H7 (cell line): Measurements from ENCODE around the gene AMFR. TPM values are rescaled to one million over a fixed set of nuclear protein-coding genes. Genes with fewer than 3 reads are reported as not detected.

Source experiments
- DNase-seq: peaks from one replicate; pipeline ENCODE4 v3.0.0; 2012
- H3K27me3 ChIP-seq: 2 replicates; pipeline ENCODE4 v1.6.0; 2011; ENCODE audit warnings: mild to moderate bottlenecking, low read length; ENCODE audit not compliant: control insufficient read depth, insufficient read depth
- H3K36me3 ChIP-seq: replicated peaks from 2 replicates; pipeline ENCODE4 v1.5.1; 2011; ENCODE audit warnings: low read length; ENCODE audit not compliant: control insufficient read depth, insufficient read depth
- H3K4me3 ChIP-seq: 2 replicates; pipeline ENCODE4 v1.5.1; 2011; ENCODE audit warnings: low read depth, mild to moderate bottlenecking, control low read depth, low read length, moderate library complexity; ENCODE audit not compliant: insufficient read depth
- total RNA-seq: library from RNA; depleted of rRNA; stranded (reverse); fragments of >200 nt; shearing (Covaris generic); gene quantifications from 2 replicates; pipeline ENCODE4 v1.2.3, GENCODE V29; 2014

Gene AMFR
- total RNA-seq, 1 experiment from 2014 or later, result 91.1 TPM

DNA sequence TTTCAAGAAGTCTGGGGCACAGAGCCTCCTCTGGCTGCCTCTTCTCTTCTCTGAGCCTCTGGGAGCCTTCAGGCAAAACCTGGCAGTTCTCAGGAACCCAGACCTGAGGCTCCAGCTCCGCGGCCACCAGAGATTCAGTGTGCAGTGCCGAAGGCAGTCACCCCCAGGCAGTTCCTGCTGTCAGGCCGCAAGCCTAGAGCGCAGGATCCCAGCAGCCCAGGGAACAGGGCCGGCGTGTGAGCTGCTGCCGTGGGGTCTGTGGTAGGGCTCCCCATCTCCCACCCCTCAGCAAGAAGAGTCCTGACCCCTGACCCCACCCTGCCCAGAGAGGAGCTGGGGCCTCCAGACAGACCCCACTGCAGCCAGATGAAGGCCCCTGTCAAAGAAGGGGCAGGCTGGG is 78.2 kb downstream of the AMFR start:
- H3K27me3 ChIP-seq, result no peaks in the 10 kb centered on the region
- no peaks in the 10 kb centered on the region for H3K36me3 ChIP-seq
- DNase-seq, result no peak
- H3K4me3 ChIP-seq, result no peak overlapping the region

DNA sequence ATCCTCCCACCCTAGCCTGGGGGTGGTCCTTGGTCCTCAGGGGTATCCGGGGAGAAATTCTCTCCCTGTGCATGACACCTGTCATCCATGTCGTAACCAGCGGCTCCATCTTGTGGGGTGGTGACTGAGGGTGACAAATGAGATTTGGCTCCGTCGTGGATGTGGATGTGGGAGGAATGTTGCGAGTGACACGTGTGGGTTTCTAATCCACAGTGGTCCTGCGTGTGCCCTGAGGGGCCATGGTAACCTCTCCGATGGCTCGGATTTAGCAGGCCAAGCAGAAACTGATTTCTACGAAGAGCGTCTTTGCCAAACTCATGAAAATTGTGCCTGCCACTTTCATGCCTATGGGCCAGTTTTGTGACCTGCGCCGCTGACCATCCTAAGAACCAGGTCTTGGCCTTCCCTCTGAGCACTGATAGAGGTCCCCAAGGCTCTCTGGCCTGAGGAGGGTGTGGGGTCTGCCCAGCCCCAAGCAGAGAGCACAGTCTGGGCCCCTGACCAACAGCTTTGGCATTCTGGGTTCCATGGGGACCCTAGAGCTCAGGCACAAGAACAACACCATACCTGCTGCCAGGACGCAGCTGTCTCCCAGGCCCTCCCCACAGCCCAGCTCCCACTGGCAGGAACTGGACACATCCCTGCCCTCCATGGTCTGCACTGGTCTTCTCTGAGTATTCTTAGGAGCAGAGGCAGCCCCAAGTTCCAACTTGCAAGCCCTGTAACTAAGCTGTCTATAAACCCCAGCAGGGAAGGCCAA is 79.0 kb downstream of the AMFR start:
- Histone ChIP-seq H3K36me3 (no peaks in the 10 kb centered on the region), H3K4me3 (no peak overlapping the region), H3K27me3 (no peaks in the 10 kb centered on the region)
- DNase-seq, result no peak

DNA sequence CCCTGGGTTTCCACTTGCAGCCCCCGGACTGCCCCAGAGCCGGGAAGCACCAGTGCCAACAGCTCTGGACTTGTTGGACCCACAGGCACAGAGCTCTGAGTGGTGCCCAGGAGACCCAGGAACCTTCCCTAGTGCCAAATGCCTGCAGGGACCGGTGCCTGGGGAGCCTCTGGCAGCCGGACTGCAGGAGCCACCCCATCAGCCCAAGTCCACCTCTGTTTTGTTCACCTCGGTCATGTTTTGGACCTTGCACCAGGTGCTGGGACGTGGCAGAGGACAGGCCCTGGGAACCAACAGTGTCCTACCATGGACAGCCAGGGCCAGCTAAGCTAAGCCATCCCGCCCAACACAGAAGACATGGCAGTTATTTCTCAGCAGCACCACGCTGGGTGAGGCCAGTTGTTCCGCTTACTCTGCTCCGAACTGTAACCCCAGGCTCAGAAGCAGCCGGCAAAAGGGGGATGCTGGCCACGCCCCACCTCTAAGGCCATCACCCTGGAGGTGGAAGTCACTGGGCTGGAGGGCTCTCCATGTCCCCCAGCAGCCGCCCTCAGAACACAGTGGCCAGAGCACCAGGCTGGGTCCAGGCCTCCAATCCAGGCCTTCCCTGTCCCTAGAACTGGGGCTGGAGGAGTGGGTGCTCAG is 79.8 kb downstream of the AMFR start:
- no peaks in the 10 kb centered on the region for H3K36me3 ChIP-seq
- DNase-seq, result no peak
- no peak overlapping the region for H3K4me3 ChIP-seq
- no peaks in the 10 kb centered on the region for H3K27me3 ChIP-seq

DNA sequence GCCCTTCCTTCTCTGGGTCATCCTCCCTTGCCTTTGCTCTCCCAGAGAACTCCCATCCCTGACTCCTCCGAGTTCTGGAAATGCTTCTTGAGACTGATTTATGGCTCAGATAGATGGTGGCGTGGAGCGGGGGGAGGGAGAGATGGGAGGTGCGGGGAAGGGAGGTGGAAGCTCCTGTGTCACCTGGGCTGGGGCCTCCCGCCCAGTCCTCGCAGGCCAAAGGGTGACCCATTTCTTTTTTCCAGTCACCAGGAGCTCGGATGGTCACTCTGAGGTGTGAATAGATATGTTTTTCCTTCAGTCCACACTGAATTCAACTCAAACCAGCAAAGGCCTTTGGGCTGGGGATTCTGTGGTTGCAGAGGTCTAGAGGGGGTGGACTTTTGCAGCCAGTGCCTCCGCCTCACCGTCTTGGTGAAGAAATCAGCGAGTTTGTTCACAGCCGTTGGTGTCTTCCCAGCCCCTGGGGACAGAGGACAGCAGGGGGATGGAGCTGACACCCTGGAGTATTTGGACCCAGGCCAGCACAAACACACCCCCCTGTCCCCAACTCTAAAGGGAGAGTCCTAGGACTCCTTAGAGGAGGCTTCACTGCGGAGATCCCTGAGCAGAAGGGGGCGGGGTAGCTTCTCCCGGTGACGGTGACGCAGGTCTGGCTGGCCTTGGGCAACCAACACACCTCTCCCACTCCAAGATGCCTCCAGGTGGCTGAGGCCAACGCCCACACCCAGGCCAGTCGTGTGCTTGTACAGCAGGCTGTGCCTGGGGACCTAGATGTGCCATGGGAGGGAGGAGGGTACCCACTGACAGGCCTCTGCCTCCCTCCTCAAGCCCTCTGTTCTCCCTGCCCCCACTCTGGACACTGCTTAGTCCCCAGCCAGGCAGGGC is 80.6 kb downstream of the AMFR start:
- no peaks in the 10 kb centered on the region for H3K36me3 ChIP-seq

DNA sequence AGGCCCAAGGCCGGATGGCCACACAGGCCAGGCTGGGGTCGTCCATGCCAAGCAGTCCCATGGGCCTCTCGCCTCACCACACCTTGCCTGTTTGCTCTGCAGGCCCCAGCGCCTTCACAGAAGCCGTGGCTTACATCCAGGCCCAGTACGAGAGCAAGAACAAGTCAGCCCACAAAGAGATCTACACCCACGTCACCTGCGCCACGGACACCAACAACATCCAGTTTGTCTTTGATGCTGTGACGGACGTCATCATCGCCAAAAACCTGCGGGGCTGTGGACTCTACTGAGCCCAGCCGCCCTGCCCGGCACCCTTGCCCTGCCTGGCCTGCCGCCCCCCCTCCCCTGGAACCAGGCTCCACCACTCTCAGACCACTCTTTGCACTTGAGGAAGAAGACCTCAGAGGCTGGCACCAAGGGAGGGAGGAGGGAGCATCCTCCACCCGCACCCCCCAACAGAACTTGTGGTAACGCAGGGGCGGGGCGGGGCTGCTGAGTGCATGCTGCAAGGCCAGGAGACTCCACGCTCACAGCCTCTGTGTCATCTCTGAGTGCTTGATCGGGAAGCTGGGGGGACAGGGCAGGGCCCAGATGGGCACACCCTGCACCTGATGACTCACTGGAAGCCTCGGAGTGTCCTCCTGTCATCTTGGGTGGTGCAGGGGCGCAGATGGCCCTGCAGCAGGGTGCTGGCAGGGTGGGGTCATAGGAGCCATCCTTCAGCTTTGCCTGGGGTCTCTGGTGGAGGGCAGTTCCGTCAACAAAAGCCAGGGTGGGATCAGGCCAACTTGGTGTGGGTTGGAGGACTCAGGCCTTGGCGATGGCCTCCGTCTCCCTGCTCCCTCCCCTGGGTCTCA is 81.5 kb downstream of the AMFR start:
- no peaks in the 10 kb centered on the region for H3K36me3 ChIP-seq

More for the DNA sequence above, 80.6 kb downstream of the AMFR start:
- H3K27me3 ChIP-seq, result no peaks in the 10 kb centered on the region
- H3K4me3 ChIP-seq, result no peak overlapping the region
- DNase-seq, result no peak

DNA sequence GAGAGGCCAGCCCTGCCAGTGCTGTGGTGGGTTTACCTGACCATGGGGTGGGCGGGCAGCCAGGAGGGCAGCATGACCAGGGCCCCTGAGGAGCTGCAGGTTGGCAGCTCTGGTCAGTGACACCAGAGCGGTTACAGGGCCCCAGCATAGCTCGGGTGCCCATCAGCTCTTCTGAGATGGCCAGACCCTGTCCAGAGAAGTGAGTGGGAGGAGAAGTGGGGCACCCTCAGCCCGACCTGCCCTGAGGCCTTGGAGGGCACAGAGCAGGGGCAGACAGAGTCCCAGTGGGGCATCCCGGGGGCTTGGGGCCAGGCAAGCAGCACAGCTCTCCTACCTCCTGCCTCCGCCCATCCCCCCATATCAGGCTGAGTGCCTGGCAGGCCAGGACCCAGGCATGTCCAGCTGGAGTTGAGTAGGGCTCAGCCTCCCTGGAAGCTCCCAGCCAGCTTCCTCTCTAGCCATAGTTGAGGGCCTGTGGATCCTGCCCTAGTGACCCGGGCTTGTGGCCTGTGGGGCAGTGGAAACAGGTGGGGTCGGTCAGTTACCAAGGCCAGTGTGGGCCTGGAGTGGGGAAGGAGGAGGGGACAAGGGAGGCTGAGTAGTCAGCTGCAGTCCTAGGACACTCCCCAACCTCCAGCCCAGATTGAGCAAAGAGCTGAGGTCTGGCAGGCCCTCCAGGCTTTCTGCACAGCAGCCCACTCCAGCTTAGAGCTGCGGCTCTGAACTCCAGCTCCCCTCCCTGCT is 83.5 kb downstream of the AMFR start:
- Histone ChIP-seq H3K4me3 (no peak overlapping the region), H3K27me3 (no peaks in the 10 kb centered on the region), H3K36me3 (no peaks in the 10 kb centered on the region)
- no peak for DNase-seq

More for the DNA sequence above, 81.5 kb downstream of the AMFR start:
- no peaks in the 10 kb centered on the region for H3K27me3 ChIP-seq
- no peak overlapping the region for H3K4me3 ChIP-seq
- no peak for DNase-seq

DNA sequence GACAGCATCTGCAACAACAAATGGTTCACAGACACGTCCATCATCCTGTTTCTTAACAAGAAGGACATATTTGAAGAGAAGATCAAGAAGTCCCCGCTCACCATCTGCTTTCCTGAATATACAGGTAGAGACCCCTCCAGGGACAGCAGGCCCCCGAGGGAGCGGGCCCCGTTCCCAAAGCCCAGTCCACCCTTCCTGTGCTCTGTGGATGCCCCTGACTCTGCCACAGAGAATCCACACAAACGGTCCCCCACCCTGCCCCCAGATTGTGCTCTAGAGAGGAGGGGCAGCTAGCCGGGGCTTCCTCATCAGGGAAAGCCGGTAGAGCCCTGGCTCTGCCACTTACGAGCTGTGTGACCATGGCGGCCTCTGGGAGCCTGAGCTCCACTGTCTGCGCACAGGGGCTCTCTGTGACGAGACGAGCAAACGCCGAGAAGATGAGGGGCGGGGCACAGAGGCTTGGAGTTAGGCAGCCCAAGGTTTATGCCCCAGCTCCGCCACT is 84.4 kb downstream of the AMFR start:
- no peaks in the 10 kb centered on the region for H3K27me3 ChIP-seq
- no peaks in the 10 kb centered on the region for H3K36me3 ChIP-seq
- H3K4me3 ChIP-seq, result no peak overlapping the region
- no peak for DNase-seq

DNA sequence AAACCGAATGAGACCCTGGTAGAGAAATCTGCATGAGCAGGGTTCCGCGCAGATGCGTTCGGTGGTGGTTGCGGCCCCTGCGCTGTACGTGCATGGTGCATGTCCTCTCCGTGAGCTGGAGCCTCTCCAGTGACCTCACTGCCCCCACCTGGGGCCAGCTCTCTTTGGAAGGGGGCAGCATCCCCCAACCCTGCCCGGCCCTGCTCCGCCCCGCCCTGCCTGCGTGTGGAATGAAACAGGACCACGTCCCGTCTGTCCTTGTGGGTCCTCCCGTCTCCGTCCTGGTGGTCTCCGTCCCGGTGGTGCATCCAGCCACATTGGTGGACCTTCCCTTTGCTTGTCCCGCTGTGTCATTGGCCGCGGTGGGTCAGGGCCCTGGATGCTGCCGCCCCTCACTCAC is 84.9 kb downstream of the AMFR start:
- no peaks in the 10 kb centered on the region for H3K36me3 ChIP-seq
- no peaks in the 10 kb centered on the region for H3K27me3 ChIP-seq
- no peak for DNase-seq
- H3K4me3 ChIP-seq, result no peak overlapping the region

DNA sequence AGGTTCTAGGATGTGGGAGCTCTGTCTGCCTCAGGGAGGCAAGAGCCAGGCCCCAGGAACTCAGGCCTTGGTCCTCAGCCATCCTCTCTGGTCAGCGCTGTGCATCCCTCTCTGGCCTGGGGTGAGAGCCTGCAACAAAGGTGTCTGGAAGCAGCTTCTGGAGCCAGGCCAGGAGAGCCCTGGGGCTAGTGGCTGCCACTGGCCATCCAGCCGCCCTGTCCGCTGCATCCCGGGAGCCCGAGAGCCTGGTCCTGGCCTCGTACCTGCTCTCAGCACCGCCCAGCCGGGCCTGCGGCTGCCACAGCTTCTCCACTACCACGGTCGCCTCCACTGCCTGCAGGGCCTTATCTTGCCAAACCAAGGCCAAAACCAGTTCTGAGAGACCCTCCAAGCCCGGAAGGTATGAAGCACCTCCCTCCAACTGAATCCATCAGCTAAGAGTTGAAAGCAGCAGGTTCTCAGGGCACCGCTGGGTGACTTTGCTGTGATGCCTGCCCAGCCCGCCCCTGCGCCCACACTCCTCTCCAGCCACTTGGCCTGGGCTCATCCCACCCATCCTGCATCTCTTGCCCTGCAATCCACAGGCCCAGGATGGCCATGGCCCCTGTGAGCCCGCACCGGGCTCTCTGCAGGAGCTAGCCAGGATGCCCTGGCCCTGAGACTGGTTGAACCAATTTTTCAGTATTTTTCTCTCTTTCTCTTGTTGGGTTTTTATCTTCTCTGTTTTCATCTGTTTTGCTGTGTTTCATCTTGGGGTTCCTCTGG is 85.7 kb downstream of the AMFR start:
- DNase-seq, result no peak
- no peaks in the 10 kb centered on the region for H3K27me3 ChIP-seq
- H3K36me3 ChIP-seq, result no peaks in the 10 kb centered on the region
- H3K4me3 ChIP-seq, result no peak overlapping the region

DNA sequence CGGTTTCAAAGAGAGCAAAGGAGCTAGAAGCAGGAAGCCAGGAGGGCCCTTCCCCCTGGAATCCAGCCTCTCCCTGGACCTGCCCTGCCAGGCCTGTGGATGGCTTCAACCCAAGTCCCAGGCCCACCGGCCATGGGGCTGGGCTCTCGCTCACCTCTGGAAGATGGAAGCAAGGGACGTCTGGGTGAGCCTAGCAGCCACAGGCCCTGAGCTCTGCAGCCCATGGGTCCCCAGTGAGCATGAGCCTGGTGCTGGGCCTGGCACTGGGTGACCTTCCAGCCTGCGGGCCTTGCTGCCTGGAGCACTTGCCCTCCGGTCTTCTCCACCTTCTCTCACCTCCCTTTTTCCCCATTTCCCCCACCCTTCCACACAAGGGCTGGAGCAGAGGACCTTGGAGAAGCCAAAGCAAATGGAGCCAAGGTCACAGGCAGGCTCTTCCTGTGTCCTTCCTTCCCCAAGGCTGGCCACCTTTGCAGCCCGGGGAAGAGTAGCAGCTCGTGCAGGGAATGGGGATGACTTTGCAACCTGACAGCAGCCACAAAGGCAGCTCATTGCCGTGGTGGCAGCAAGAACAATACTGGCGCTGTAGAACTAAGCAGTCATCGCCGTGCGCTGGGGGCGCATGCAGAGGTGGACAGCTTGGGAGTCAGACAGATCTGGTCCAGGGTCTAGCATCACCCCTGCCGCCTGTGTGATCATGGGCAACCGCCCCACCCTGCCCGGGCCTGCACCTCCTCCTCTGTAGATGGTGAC is 86.6 kb downstream of the AMFR start:
- no peaks in the 10 kb centered on the region for H3K36me3 ChIP-seq
- H3K27me3 ChIP-seq, result no peaks in the 10 kb centered on the region
- no peak overlapping the region for H3K4me3 ChIP-seq
- no peak for DNase-seq

DNA sequence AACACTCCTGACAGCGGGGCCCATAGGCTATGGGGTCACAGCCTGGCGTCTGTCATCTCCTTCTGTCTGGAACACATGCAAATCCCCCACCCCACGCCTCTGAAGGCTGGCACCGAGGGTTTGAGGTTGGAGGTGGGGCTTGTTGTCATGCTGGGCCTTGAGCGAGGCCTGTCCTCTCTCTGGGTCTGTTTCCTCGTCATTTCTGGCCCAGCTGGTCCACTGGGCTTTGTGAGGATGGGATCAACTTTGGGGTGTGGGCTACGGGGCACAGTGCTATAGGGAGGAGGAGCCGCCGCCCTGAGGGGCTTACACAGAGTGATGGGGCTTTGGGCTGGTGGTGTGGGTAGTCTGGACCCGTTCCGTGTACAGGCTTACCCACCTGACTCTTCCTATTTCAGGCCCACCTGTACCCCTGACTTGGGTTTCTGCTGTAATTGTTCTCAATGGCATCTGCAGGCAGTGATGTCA is 87.5 kb downstream of the AMFR start:
- H3K36me3 ChIP-seq, result no peaks in the 10 kb centered on the region; the same call in 1 of the 2 replicates
- no peaks in the 10 kb centered on the region for H3K27me3 ChIP-seq
- no peak for DNase-seq
- H3K4me3 ChIP-seq, result no peak overlapping the region

DNA sequence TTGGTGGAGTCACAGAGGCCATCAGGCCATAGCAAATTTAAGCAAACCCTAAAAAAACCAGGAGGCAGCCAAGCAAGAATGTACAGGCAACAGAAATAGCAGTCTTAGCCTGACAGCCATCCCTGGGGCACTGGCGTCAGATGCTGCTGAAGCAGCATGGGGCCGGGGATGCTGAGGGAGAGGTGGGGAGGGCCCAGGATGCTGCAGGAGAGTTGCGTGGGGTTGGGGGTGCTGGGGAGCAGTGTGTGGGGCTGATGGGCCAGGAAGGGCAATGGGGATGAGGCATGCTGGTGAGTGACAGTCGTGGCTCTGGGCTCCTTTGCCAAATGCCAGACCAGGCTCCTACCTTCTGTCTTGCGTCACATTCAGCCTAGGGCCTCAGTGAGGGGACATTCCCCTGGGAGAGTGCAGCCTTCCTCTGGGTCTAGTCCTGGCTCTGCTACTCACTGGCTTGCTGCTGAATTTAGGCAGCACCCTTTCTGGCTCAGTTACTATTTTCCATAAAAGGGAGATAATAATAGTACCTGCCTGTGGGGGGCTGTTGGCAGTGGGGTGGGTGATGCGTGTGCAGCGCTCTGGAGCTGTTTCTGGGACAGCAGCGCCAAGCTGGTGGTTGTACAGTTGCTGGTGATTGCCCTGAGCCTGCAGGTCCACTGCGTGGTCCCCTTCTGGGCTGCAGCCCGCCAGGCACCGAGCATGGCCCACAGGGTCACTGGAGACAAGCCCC is 88.1 kb downstream of the AMFR start:
- Histone ChIP-seq H3K27me3 (no peaks in the 10 kb centered on the region), H3K36me3 (no peaks in the 10 kb centered on the region; the same call in 1 of the 2 replicates)
- DNase-seq, result no peak

More for the DNA sequence above, 88.1 kb downstream of the AMFR start:
- no peak overlapping the region for H3K4me3 ChIP-seq
